ENCODE measurements around the gene HOXA3. TPM values are rescaled to one million over a fixed set of nuclear protein-coding genes. Genes with fewer than 3 reads are reported as not detected.

HOXA3 gene
- total and polyA plus RNA-seq, 9 of the 15 experiments (the other 6 are each of a cell fraction or from before 2014, with no cell fraction given): 0.04 to 0.13 TPM; not detected in 7

- TF ChIP-seq, protein P1, sequence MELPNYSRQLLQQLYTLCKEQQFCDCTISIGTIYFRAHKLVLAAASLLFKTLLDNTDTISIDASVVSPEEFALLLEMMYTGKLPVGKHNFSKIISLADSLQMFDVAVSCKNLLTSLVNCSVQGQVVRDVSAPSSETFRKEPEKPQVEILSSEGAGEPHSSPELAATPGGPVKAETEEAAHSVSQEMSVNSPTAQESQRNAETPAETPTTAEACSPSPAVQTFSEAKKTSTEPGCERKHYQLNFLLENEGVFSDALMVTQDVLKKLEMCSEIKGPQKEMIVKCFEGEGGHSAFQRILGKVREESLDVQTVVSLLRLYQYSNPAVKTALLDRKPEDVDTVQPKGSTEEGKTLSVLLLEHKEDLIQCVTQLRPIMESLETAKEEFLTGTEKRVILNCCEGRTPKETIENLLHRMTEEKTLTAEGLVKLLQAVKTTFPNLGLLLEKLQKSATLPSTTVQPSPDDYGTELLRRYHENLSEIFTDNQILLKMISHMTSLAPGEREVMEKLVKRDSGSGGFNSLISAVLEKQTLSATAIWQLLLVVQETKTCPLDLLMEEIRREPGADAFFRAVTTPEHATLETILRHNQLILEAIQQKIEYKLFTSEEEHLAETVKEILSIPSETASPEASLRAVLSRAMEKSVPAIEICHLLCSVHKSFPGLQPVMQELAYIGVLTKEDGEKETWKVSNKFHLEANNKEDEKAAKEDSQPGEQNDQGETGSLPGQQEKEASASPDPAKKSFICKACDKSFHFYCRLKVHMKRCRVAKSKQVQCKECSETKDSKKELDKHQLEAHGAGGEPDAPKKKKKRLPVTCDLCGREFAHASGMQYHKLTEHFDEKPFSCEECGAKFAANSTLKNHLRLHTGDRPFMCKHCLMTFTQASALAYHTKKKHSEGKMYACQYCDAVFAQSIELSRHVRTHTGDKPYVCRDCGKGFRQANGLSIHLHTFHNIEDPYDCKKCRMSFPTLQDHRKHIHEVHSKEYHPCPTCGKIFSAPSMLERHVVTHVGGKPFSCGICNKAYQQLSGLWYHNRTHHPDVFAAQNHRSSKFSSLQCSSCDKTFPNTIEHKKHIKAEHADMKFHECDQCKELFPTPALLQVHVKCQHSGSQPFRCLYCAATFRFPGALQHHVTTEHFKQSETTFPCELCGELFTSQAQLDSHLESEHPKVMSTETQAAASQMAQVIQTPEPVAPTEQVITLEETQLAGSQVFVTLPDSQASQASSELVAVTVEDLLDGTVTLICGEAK (IDR thresholded peaks at IDR 0.05): no peak
- TF ChIP-seq, protein P1 (CRISPR knock-in tag; IDR thresholded peaks at IDR 0.05): no peak
- TF ChIP-seq NFIC (IDR thresholded peaks at IDR 0.05) (no peak), ELF2 (CRISPR knock-in tag; IDR thresholded peaks at IDR 0.05) (no peak), ARID2 (IDR thresholded peaks at IDR 0.05) (no peak), CTBP1 (IDR thresholded peaks at IDR 0.05; ENCODE audit: borderline replicate concordance) (no peak), CBX8 (IDR thresholded peaks at IDR 0.05; ENCODE audit: borderline replicate concordance, extremely low read depth, low read depth, low read length, poor library complexity, severe bottlenecking) (no peak), SMAD2 (IDR thresholded peaks at IDR 0.05; ENCODE audit: low read depth, low read length) (no peak), PTRF (tag; IDR thresholded peaks at IDR 0.05) (no peak), CBX3 (IDR thresholded peaks at IDR 0.05; ENCODE audit: borderline replicate concordance in 1 of 2, low read length in 2 of 2) (no peak), CLOCK (CRISPR knock-in tag; IDR thresholded peaks at IDR 0.05; ENCODE audit: borderline replicate concordance) (no peak), STAT5B (CRISPR knock-in tag; IDR thresholded peaks at IDR 0.05) (no peak)
- TF ChIP-seq, protein P2, sequence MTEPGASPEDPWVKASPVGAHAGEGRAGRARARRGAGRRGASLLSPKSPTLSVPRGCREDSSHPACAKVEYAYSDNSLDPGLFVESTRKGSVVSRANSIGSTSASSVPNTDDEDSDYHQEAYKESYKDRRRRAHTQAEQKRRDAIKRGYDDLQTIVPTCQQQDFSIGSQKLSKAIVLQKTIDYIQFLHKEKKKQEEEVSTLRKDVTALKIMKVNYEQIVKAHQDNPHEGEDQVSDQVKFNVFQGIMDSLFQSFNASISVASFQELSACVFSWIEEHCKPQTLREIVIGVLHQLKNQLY (CRISPR knock-in tag; conservative IDR thresholded peaks at IDR 0.05): no peak
Measured at GRCh38 chr7:27064159-27064558, 88.2 kb downstream of the HOXA3 start (continued).

Measured in K562 (cell line).